Peyer's patch (tissue), 4 donors: ENCODE results near the gene DHX57.

ENCODE experiments used
- CTCF ChIP-seq, 6 experiments: fragments of 450-650 bp in 4 of 6; fragments of 200-600 bp in 2 of 6; sonication (generic) in 1 of 6; IDR thresholded peaks; one replicate each; pipeline ENCODE4 v1.5.1; 2017 to 2019; ENCODE audit warnings: antibody characterized with exemption in 6 of 6, mild to moderate bottlenecking in 3 of 6, moderate library complexity in 1 of 6
- POLR2A ChIP-seq, 2 donors: fragments of 450-650 bp; IDR thresholded peaks; one replicate each; pipeline ENCODE4 v1.5.1; 2017; ENCODE audit warnings: antibody characterized with exemption in 2 of 2, mild to moderate bottlenecking in 2 of 2, moderate library complexity in 2 of 2

DNA sequence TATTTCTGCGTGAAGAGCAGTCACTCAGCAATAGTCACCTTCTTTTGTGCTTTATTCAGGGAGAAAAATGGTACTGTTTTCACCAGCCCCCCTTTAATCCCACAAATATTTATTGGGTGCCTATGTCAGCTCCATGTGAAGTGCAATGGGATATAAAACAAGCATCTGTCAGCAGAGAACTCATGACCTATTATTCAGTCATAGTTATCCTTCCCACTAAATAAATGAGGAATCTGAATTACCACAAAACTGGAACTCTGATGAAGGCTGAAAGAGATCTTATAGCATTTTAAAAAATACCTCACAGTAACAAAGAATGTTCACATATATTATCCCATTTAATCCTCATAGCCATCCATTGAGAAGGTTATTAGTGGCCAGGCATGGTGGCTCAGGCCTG lies 45.8 kb downstream of the DHX57 start:
- TF ChIP-seq POLR2A (IDR thresholded peaks at IDR 0.05) (no peak), CTCF (IDR thresholded peaks at IDR 0.05) (no peak)
